ENCODE results near the gene CABLES1.
"Not testable (repeated sequence)": the region's sequence is repeated elsewhere in the genome, so short reads cannot be mapped to it uniquely, and the experiment has no call there.

The CABLES1 gene

GRCh38 chr18:23247896-23248295 lies 112.6 kb downstream of the CABLES1 start:
- no peak for DNase-seq

GRCh38 chr18:23248826-23249225 lies 113.5 kb downstream of the CABLES1 start:
- DNase-seq: no peak

- DNase-seq: no peak
These were observed 114.1 kb downstream of the CABLES1 start for GRCh38 chr18:23249348-23249747.

GRCh38 chr18:23250893-23251656 lies 115.8 kb downstream of the CABLES1 start:
- no peak for DNase-seq

GRCh38 chr18:23253630-23254029 lies 118.3 kb downstream of the CABLES1 start:
- DNase-seq: no peak

GRCh38 chr18:23257137-23257536 lies 121.9 kb downstream of the CABLES1 start:
- DNase-seq: no peak

- no peak for DNase-seq
These were observed 122.6 kb downstream of the CABLES1 start for GRCh38 chr18:23257686-23258565.

GRCh38 chr18:23258566-23259469 lies 123.5 kb downstream of the CABLES1 start:
- no peak for DNase-seq

GRCh38 chr18:23259701-23260681 lies 124.7 kb downstream of the CABLES1 start:
- DNase-seq: peak; percentile 14

GRCh38 chr18:23260926-23261590 lies 125.8 kb downstream of the CABLES1 start:
- DNase-seq: no peak

GRCh38 chr18:23263551-23264235 lies 128.4 kb downstream of the CABLES1 start:
- no peak for DNase-seq

- DNase-seq: no peak
These were observed 130.6 kb downstream of the CABLES1 start for GRCh38 chr18:23265682-23266399.

- DNase-seq: no peak
These were observed 131.6 kb downstream of the CABLES1 start for GRCh38 chr18:23266717-23267446.

- no peak for DNase-seq
These were observed 132.1 kb downstream of the CABLES1 start for GRCh38 chr18:23267447-23267776.

- no peak for DNase-seq
These were observed 133.4 kb downstream of the CABLES1 start for GRCh38 chr18:23268641-23269040.

GRCh38 chr18:23269068-23269467 lies 133.8 kb downstream of the CABLES1 start:
- not testable (repeated sequence) for DNase-seq

GRCh38 chr18:23269928-23270327 lies 134.6 kb downstream of the CABLES1 start:
- DNase-seq: no peak

- DNase-seq: no peak
These were observed 135.8 kb downstream of the CABLES1 start for GRCh38 chr18:23270986-23271680.
